Esophagus squamous epithelium (tissue), 4 donors: Measurements from ENCODE around the gene NR3C2.

Source experiments
- CTCF ChIP-seq, 6 experiments: fragments of 450-650 bp in 4 of 6; fragments of 200-600 bp in 2 of 6; sonication (generic) in 2 of 6; IDR thresholded peaks; one replicate each; pipeline ENCODE4 v1.5.1; 2016 to 2019; ENCODE audit warnings: antibody characterized with exemption in 6 of 6, mild to moderate bottlenecking in 4 of 6, moderate library complexity in 4 of 6
- POLR2A ChIP-seq, 4 donors: fragments of 450-650 bp; IDR thresholded peaks; one replicate each; pipeline ENCODE4 v1.6.1; 2017; ENCODE audit warnings: antibody characterized with exemption in 4 of 4, mild to moderate bottlenecking in 4 of 4, moderate library complexity in 3 of 4

GRCh38 chr4:148069895-148070178 lies 372.4 kb downstream of the NR3C2 start:
- TF ChIP-seq POLR2A (IDR thresholded peaks at IDR 0.05) (no peak), CTCF (IDR thresholded peaks at IDR 0.05) (no peak)
